HL-60 (cell line): ENCODE measurements around the gene GPR183.

Experiments
- CTCF ChIP-seq: IDR thresholded peaks from one replicate; pipeline ENCODE4 v1.5.1; 2011; ENCODE audit warnings: low read length, control low read depth, inconsistent platforms; ENCODE audit not compliant: insufficient read depth
- GABPA ChIP-seq: IDR thresholded peaks from 2 replicates; pipeline ENCODE4 v1.6.1; 2012; ENCODE audit warnings: low read depth
- POLR2AphosphoS5 ChIP-seq: IDR thresholded peaks from 2 replicates; pipeline ENCODE4 v1.6.1; 2012; ENCODE audit warnings: low read depth
- REST ChIP-seq: IDR thresholded peaks from 2 replicates; pipeline ENCODE4 v1.6.1; 2012; ENCODE audit warnings: low read depth; ENCODE audit not compliant: insufficient replicate concordance

- TF ChIP-seq CTCF: no peak
- no peak for TF ChIP-seq REST
- no peak for TF ChIP-seq GABPA
- TF ChIP-seq POLR2AphosphoS5: no peak
Observed at GRCh38 chr13:99250982-99251825, 56.0 kb downstream of the GPR183 start.
